ENCODE measurements around the gene ADGRL3.

ADGRL3 gene

DNA sequence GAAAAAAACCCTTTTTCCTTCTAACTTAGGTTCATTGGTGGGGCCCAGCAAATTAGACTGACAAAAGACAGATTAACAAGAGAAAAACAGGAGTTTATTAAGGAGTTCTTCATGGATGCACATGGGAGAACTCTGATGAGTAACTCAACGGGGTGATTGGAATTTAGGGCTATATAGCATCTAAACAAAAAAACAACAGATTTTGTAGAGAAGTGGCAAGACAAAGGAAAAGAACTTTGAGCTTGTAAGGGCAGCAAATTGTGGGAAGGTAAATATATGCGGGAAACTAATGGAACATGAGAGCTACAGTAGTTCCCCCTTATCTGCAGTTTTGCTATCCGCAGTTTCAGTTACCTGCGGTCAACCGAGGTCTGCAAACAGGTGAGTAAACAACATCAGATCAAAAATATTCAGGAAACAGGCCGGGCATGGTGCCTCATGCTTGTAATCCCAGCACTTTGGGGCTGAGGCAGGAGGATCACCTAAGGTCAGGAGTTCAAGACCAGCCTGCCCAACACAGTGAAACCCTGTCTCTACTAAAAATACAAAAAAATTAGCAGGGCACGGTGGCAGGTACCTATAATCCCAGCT lies 573.6 kb downstream of the ADGRL3 start:
- H3K4me3 ChIP-seq (ENCODE audit: low read depth, low read length): no peak overlapping the region
- DNase-seq (ENCODE audit: low read depth): no peak
- TF ChIP-seq, protein P1, sequence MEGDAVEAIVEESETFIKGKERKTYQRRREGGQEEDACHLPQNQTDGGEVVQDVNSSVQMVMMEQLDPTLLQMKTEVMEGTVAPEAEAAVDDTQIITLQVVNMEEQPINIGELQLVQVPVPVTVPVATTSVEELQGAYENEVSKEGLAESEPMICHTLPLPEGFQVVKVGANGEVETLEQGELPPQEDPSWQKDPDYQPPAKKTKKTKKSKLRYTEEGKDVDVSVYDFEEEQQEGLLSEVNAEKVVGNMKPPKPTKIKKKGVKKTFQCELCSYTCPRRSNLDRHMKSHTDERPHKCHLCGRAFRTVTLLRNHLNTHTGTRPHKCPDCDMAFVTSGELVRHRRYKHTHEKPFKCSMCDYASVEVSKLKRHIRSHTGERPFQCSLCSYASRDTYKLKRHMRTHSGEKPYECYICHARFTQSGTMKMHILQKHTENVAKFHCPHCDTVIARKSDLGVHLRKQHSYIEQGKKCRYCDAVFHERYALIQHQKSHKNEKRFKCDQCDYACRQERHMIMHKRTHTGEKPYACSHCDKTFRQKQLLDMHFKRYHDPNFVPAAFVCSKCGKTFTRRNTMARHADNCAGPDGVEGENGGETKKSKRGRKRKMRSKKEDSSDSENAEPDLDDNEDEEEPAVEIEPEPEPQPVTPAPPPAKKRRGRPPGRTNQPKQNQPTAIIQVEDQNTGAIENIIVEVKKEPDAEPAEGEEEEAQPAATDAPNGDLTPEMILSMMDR (IDR thresholded peaks at IDR 0.05; ENCODE audit: low read depth, low read length, missing control alignments): no peak

DNA sequence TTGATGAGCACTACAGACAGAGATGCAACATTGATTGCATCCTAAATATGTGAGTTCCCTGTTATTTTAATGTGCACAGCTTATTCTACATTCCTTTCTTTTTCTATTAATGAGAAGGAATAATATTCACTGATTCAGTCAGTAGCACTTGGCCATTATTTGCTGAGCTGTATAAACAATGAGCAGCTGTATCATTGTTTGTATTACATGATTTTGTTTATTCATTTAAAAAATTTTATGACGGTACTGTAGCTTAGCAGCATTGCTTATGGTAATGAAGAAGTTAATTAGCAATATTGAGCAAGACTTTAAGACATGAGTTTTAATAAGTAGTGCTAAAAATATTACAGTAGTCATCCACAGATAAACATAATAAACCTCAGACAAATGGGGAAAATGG lies 582.0 kb downstream of the ADGRL3 start:
- DNase-seq (ENCODE audit: low read depth): no peak
- H3K4me3 ChIP-seq (ENCODE audit: low read depth, low read length): no peak overlapping the region
- TF ChIP-seq, protein P1 (IDR thresholded peaks at IDR 0.05; ENCODE audit: low read depth, low read length, missing control alignments): no peak

DNA sequence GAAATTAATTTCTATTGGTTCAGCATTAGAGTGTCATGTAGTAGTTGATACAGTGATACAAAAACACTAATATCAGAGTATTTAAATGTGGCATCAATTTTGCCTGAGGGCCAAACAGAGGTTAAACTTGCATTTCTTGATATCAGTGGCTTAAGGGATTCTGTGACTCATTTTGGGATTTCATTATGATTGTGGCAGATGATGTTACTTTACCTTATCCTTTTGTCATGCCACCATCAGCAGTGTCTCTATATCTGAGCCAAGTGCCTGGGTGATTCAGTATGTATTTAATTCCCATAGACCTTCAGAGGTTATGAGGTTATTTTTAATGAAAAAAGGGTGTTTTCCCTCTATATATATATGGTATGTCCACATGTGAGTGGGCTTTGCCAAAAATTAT lies 582.9 kb downstream of the ADGRL3 start:
- H3K4me3 ChIP-seq (ENCODE audit: low read depth, low read length): no peak overlapping the region
- TF ChIP-seq, protein P1 (IDR thresholded peaks at IDR 0.05; ENCODE audit: low read depth, low read length, missing control alignments): no peak
- no peak for DNase-seq (ENCODE audit: low read depth)

DNA sequence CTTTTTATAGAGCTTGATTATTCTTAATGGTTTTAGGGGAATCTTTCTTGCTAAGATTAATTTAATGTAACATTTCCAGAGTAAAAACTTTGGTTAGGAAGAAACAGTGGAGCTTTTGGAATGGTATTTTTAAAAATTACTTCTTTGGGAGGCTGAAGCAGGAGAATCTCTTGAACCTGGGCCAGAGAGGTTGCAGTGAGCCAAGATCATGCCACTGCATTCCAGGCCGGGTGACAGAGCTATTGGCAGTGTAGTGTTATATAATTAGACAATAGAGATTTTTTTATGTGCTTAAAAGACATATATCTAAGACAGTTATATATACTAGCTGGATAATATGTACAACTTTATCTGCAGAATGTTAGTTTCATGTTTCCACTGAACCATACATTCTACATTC lies 585.6 kb downstream of the ADGRL3 start:
- no peak overlapping the region for H3K4me3 ChIP-seq (ENCODE audit: low read depth, low read length)
- TF ChIP-seq, protein P1 (IDR thresholded peaks at IDR 0.05; ENCODE audit: low read depth, low read length, missing control alignments): no peak
- no peak for DNase-seq (ENCODE audit: low read depth)

DNA sequence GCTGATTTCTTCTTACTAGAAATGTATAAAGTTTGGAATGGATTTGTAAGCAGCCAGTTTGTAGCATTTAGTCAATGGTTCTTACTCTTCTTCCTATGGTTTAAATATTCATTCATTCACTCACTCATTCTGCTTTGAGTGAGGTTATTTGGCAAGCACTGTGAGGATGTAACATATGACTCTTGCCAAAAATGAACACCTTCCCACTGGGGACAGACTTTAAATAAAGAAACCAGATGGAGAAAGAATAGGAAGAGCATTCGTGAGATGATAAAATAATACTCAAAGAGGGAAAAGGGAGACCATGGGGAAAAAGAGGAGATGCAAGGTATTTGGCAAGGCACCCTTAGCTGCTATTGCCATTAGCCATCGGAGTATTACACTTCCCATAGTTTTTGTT lies 586.1 kb downstream of the ADGRL3 start:
- H3K4me3 ChIP-seq (ENCODE audit: low read depth, low read length): no peak overlapping the region
- no peak for DNase-seq (ENCODE audit: low read depth)
- TF ChIP-seq, protein P1 (IDR thresholded peaks at IDR 0.05; ENCODE audit: low read depth, low read length, missing control alignments): no peak

DNA sequence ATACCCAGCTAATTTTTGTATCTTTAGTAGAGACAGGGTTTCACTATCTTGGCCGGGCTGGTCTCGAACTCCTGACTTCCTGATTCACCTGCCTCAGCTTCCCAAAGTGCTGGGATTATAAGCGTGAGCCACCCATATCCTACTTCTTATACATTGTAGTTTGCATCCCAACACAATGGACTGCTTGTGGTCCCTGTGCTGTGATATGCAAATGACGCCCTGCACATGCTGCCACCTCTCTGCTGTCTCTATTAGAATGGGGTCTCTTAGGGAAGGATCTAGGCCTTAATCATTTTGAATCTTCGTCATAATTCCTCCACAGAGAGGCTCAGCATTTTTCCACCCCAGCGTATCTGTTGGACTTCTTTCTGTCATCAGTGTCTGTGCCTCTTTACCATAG lies 595.9 kb downstream of the ADGRL3 start:
- no peak for DNase-seq (ENCODE audit: low read depth)
- TF ChIP-seq, protein P1 (IDR thresholded peaks at IDR 0.05; ENCODE audit: low read depth, low read length, missing control alignments): no peak
- no peak overlapping the region for H3K4me3 ChIP-seq (ENCODE audit: low read depth, low read length)

DNA sequence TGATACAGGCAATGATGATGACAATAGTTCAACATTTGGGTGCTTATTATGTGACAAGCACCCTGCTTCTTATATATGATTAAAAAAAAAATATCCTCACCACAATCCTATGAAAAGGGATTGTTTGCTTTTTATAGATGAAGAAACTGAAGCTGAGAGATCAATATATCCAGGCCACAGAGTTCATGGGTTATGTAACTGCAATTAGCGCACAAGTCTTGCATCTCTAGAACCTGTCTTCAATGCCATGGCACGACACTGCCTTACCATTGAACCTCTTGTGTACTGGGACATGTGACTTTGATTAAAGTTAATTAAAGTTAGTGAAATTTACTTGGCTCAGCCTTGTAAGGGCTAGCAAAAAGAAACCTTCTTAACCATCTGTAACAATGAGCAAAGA lies 599.7 kb downstream of the ADGRL3 start:
- DNase-seq (ENCODE audit: low read depth): no peak
- TF ChIP-seq, protein P1 (IDR thresholded peaks at IDR 0.05; ENCODE audit: low read depth, low read length, missing control alignments): no peak
- H3K4me3 ChIP-seq (ENCODE audit: low read depth, low read length): no peak overlapping the region

All from GM12864 (cell line).